Neuronal stem cell (in vitro differentiated cells): ENCODE results near the gene NSUN3.

Experiments
- DNase-seq: peaks from one replicate; pipeline ENCODE4 v3.0.0-alpha.2; 2013; ENCODE audit warnings: low spot score
- H2AFZ ChIP-seq: one replicate; pipeline ENCODE4 v1.6.1; 2013; ENCODE audit warnings: mild to moderate bottlenecking, low read length, inconsistent platforms
- H2AK5ac ChIP-seq: 2 replicates; pipeline ENCODE4 v1.6.1; 2013; ENCODE audit warnings: low read depth, mild to moderate bottlenecking, inconsistent platforms, low read length, moderate library complexity, mixed read lengths
- H2BK120ac ChIP-seq: 2 replicates; pipeline ENCODE4 v1.6.1; 2013; ENCODE audit warnings: low read depth, mild to moderate bottlenecking, inconsistent platforms, low read length, moderate library complexity, mixed read lengths
- H2BK12ac ChIP-seq: one replicate; pipeline ENCODE4 v1.6.1; 2013; ENCODE audit warnings: low read length, inconsistent platforms
- H2BK15ac ChIP-seq: 2 replicates; pipeline ENCODE4 v1.6.1; 2013; ENCODE audit warnings: mild to moderate bottlenecking, low read length, inconsistent platforms, mixed read lengths
- H2BK5ac ChIP-seq: one replicate; pipeline ENCODE4 v1.6.1; 2013; ENCODE audit warnings: inconsistent platforms, mild to moderate bottlenecking, low read length, moderate library complexity
- H3K14ac ChIP-seq: one replicate; pipeline ENCODE4 v1.6.1; 2013; ENCODE audit warnings: low read length, inconsistent platforms
- H3K18ac ChIP-seq: 2 replicates; pipeline ENCODE4 v1.6.1; 2013; ENCODE audit warnings: low read length, inconsistent platforms
- H3K23ac ChIP-seq: 2 replicates; pipeline ENCODE4 v1.6.1; 2013; ENCODE audit warnings: low read depth, mild to moderate bottlenecking, mixed read lengths, low read length, inconsistent platforms; ENCODE audit not compliant: poor library complexity
- H3K27ac ChIP-seq: replicated peaks from 3 replicates; pipeline ENCODE4 v1.5.1; 2013; ENCODE audit warnings: low read length, inconsistent platforms
- H3K27me3 ChIP-seq, 3 experiments: 2 replicates each; pipeline ENCODE4 v1.6.1; 2013; ENCODE audit warnings: low read length in 3 of 3, mild to moderate bottlenecking in 2 of 3, inconsistent platforms in 1 of 3, low read depth in 1 of 3, mixed read lengths in 1 of 3, moderate library complexity in 1 of 3; ENCODE audit not compliant: control insufficient read depth in 3 of 3, insufficient read depth in 3 of 3
- H3K36me3 ChIP-seq, 2 donors: replicated peaks in 1 of 2; 2 replicates each; pipeline ENCODE4 v1.6.1; 2013; ENCODE audit warnings: low read length in 2 of 2; ENCODE audit not compliant: control insufficient read depth in 2 of 2, insufficient read depth in 2 of 2
- H3K4ac ChIP-seq: 2 replicates; pipeline ENCODE4 v1.6.1; 2013; ENCODE audit warnings: inconsistent platforms, mild to moderate bottlenecking, low read length, moderate library complexity
- H3K4me1 ChIP-seq, 2 donors: 1 replicate in 1 of 2; 2 replicates in 1 of 2; pipeline ENCODE4 v1.6.1; 2013; ENCODE audit warnings: low read length in 2 of 2, low read depth in 1 of 2; ENCODE audit not compliant: control insufficient read depth in 2 of 2, insufficient read depth in 1 of 2
- H3K4me2 ChIP-seq: one replicate; pipeline ENCODE4 v1.6.1; 2013; ENCODE audit warnings: mild to moderate bottlenecking, low read length, inconsistent platforms; ENCODE audit not compliant: insufficient read depth, poor library complexity, severe bottlenecking
- H3K4me3 ChIP-seq, 2 donors: 2 replicates each; pipeline ENCODE4 v1.5.1; 2013; ENCODE audit warnings: low read length in 2 of 2, mild to moderate bottlenecking in 2 of 2, inconsistent platforms in 1 of 2, moderate library complexity in 1 of 2
- H3K79me1 ChIP-seq: one replicate; pipeline ENCODE4 v1.6.1; 2013; ENCODE audit warnings: low read depth, mild to moderate bottlenecking, inconsistent platforms, low read length, moderate library complexity
- H3K9ac ChIP-seq: one replicate; pipeline ENCODE4 v1.6.1; 2013; ENCODE audit warnings: mild to moderate bottlenecking, low read depth, low read length, inconsistent platforms; ENCODE audit not compliant: poor library complexity
- H3K9me3 ChIP-seq, 2 donors: replicated peaks in 1 of 2; 2 replicates each; pipeline versions ENCODE3 to v1.6.1; 2013; ENCODE audit warnings: low read length in 2 of 2, mild to moderate bottlenecking in 2 of 2, inconsistent platforms in 1 of 2, low read depth in 1 of 2, mixed read lengths in 1 of 2, moderate library complexity in 1 of 2; ENCODE audit not compliant: control insufficient read depth in 2 of 2, insufficient read depth in 1 of 2
- H4K8ac ChIP-seq: one replicate; pipeline ENCODE4 v1.6.1; 2013; ENCODE audit warnings: low read depth, mild to moderate bottlenecking, inconsistent platforms, low read length, moderate library complexity
- H4K91ac ChIP-seq: one replicate; pipeline ENCODE4 v1.6.1; 2013; ENCODE audit warnings: low read length, low read depth, mild to moderate bottlenecking, inconsistent platforms; ENCODE audit not compliant: poor library complexity
- WGBS, 2 donors: extraction: QIAGEN DNeasy Blood & Tissue Kit; methylation state at CpG; one replicate each; pipeline ENCODE4 v1.1.7; 2013; ENCODE audit warnings: missing lambda C conversion rate in 2 of 2, mixed read lengths in 1 of 2; ENCODE audit not compliant: insufficient read length in 2 of 2, insufficient replicate concordance in 1 of 2; ENCODE audit errors: extremely low coverage in 2 of 2; 5-methylcytosine and 5-hydroxymethylcytosine counted together

Gene NSUN3

DNA sequence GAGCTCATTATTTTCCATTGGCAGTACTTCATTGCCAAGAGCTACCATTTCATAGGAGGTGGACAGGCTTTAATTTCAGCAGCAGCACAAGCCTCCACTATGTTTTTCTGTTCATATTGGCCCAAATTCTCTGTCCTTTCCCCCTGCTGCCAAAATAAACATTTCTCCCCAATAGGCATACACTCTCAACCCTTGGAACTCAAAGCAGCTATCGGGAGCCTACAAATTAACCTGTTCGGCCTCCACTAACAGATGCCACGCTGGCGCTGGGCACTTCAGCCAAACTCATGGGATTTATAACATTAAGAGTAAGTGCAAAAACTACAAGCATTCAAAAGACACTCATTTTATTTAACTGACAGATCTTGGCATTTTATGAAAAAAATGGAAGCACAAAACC is 95.7 kb downstream of the NSUN3 start:
- Histone ChIP-seq H3K14ac (no peak overlapping the region), H3K4me2 (no peak overlapping the region), H4K91ac (no peak overlapping the region), H2AFZ (no peak overlapping the region), H3K4me1 (no peaks in the 10 kb centered on the region), H4K8ac (no peak overlapping the region), H3K27ac (no peak overlapping the region), H2BK15ac (no peak overlapping the region), H3K18ac (no peak overlapping the region), H3K4me3 (no peak overlapping the region), H2BK5ac (no peak overlapping the region), H3K9ac (no peak overlapping the region), H3K27me3 (no peaks in the 10 kb centered on the region), H3K36me3 (no peaks in the 10 kb centered on the region), H3K9me3 (no peaks in the 10 kb centered on the region), H2AK5ac (no peak overlapping the region), H3K79me1 (no peaks in the 10 kb centered on the region), H3K4ac (no peak overlapping the region), H3K23ac (no peak overlapping the region), H2BK12ac (no peak overlapping the region), H2BK120ac (no peak overlapping the region)
- no CpG with 5 or more reads among the region's 4 CpGs for WGBS, 2 donors
- no peak for DNase-seq

DNA sequence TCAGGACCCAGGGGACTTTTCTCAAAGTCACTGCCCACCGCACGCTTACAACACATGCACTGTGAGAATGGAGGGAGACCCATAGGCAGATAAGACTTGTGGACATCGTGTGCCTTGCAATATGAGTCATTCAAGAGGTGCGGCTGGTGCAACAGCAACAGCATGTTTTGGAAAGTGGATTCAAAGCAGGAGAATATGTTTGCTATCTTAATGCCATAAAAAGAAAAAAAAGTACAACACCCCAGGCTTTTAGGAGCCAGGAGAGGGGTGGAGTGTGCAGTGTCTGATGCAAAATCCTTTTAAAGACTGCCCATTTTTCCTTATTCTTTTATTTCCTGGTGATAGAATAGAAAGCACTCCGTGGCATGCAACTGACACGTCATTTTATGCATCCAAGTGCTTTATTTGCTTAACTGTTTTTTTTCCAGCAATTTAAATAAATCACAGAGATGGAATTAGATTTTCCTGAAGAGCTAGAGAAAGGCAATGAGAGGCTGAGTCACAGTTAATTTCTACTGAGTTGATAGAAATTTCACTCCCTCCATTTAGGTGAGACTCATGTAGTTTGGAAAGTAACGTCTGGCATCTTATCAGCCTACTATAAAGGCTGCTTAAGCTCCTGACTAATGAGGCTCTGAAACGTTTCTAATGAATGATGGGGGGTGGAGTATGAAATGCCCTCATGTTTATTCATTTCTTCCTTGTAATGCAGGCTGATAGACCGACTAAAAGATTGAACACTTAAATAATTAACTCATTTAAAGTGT is 96.4 kb downstream of the NSUN3 start:
- no peak overlapping the region for H3K4me2 ChIP-seq
- H3K27ac ChIP-seq, result no peak overlapping the region
- H3K79me1 ChIP-seq, result no peaks in the 10 kb centered on the region
- H3K4ac ChIP-seq, result no peak overlapping the region
- no peak for DNase-seq
- no peak overlapping the region for H3K4me3 ChIP-seq
- no peak overlapping the region for H3K14ac ChIP-seq
- no CpG with 5 or more reads among the region's 9 CpGs for WGBS, 2 donors
- H3K36me3 ChIP-seq, result no peaks in the 10 kb centered on the region
- no peak overlapping the region for H3K9ac ChIP-seq
- H2BK12ac ChIP-seq, result no peak overlapping the region
- no peaks in the 10 kb centered on the region for H3K9me3 ChIP-seq
- H4K8ac ChIP-seq, result no peak overlapping the region
- no peak overlapping the region for H2BK120ac ChIP-seq
- H4K91ac ChIP-seq, result no peak overlapping the region
- no peak overlapping the region for H2AK5ac ChIP-seq
- H2AFZ ChIP-seq, result no peak overlapping the region
- H3K4me1 ChIP-seq, result no peaks in the 10 kb centered on the region
- H2BK5ac ChIP-seq, result no peak overlapping the region
- no peak overlapping the region for H2BK15ac ChIP-seq
- H3K18ac ChIP-seq, result no peak overlapping the region
- H3K23ac ChIP-seq, result no peak overlapping the region
- H3K27me3 ChIP-seq, result no peaks in the 10 kb centered on the region

DNA sequence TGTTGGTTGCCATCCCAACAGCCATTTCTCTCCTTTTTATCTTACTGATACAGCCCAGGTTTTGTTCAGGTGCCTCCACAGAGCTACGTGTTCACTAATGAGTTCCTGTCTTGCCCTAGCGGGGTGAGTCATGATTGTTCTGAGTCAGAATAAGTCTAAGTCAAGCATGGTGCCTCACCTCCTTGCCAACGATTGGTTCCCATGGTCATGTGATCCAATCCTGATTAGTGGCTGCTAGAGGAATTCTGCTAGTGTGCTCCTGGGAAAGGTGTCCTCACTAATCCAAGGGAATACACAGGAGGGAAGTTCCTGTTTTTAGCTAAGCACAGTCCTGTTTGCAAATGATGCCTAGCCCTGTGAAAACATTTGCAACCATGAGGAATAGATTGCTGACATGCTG is 99.8 kb downstream of the NSUN3 start:
- Histone ChIP-seq H3K79me1 (no peaks in the 10 kb centered on the region), H3K4me2 (no peak overlapping the region), H2BK12ac (no peak overlapping the region), H3K27ac (no peak overlapping the region), H2BK15ac (no peak overlapping the region), H4K91ac (no peak overlapping the region), H3K4me3 (no peak overlapping the region), H3K9ac (no peak overlapping the region), H4K8ac (no peak overlapping the region), H3K27me3 (no peaks in the 10 kb centered on the region), H2AFZ (peak overlapping the region; percentile 12), H3K36me3 (no peaks in the 10 kb centered on the region), H3K4ac (no peak overlapping the region), H2AK5ac (no peak overlapping the region), H3K9me3 (no peaks in the 10 kb centered on the region), H2BK5ac (no peak overlapping the region), H2BK120ac (no peak overlapping the region), H3K18ac (no peak overlapping the region), H3K23ac (no peak overlapping the region), H3K14ac (no peak overlapping the region), H3K4me1 (no peaks in the 10 kb centered on the region)
- no peak for DNase-seq
- WGBS, 2 donors, result no CpG with 5 or more reads among the region's 3 CpGs

DNA sequence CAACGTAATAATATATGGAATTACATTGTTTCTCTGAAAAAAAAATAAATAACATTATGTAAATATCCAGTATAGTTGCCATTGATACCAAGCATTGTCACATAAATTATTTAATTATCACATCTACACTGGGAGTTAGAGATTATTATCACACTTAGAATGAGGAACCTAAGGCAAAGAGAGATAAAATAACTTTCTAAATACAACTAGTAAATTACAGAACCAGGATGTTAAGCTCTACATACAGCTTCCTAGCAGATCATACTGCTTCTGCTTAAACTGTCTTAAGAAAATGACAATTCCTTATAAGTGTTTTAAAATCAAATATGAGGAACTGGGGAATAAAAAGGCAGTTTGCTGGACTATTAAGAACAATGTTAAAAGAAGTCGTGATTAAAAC is 104.5 kb downstream of the NSUN3 start:
- no peak for DNase-seq
- Histone ChIP-seq H3K14ac (no peak overlapping the region), H2BK15ac (no peak overlapping the region), H3K9ac (no peak overlapping the region), H3K27me3 (no peaks in the 10 kb centered on the region), H2AK5ac (no peak overlapping the region), H3K4me1 (no peaks in the 10 kb centered on the region), H4K8ac (no peak overlapping the region), H4K91ac (no peak overlapping the region), H3K79me1 (no peaks in the 10 kb centered on the region), H2AFZ (no peak overlapping the region), H3K4me3 (no peak overlapping the region), H2BK12ac (no peak overlapping the region), H2BK120ac (no peak overlapping the region), H2BK5ac (no peak overlapping the region), H3K27ac (no peak overlapping the region), H3K36me3 (no peaks in the 10 kb centered on the region), H3K23ac (no peak overlapping the region), H3K18ac (no peak overlapping the region), H3K4ac (no peak overlapping the region), H3K4me2 (no peak overlapping the region), H3K9me3 (no peaks in the 10 kb centered on the region)
- no CpG with 5 or more reads among the region's 2 CpGs for WGBS, 2 donors
